Left lung (tissue), 10 donors: ENCODE data around the gene TIAM1. TPM values are rescaled to one million over a fixed set of nuclear protein-coding genes. Genes with fewer than 3 reads are reported as not detected.

Experiments
- ATAC-seq: fragments of 200-7000 bp; cut with Tn5 transposase; one replicate; pipeline ENCODE4 v1.9.1; 2020; ENCODE audit warnings: moderate library complexity
- DNase-seq, 4 donors: peaks; one replicate each; pipeline ENCODE4 v3.0.0-alpha.2; 2013 to 2020
- H3K27ac ChIP-seq, 2 donors: fragments of 200-600 bp; sonication (generic) in 1 of 2; one replicate each; pipeline versions ENCODE4 v1.5.0 to v1.8.0; 2020 to 2021
- H3K27me3 ChIP-seq, 2 donors: fragments of 200-600 bp; sonication (generic) in 1 of 2; one replicate each; pipeline versions ENCODE4 v1.5.0 to v1.8.0; 2020 to 2021
- H3K36me3 ChIP-seq, 2 donors: fragments of 200-600 bp; sonication (generic) in 1 of 2; one replicate each; pipeline versions ENCODE4 v1.5.0 to v1.8.0; 2020 to 2021
- H3K4me1 ChIP-seq, 2 donors: fragments of 200-600 bp; one replicate each; pipeline ENCODE4 v1.8.0; 2021
- H3K4me3 ChIP-seq, 2 donors: fragments of 200-600 bp; sonication (generic) in 1 of 2; one replicate each; pipeline versions ENCODE4 v1.5.0 to v1.8.0; 2020 to 2021; ENCODE audit warnings: mild to moderate bottlenecking in 1 of 2
- H3K9me3 ChIP-seq, 2 donors: fragments of 200-600 bp; sonication (generic) in 1 of 2; one replicate each; pipeline versions ENCODE4 v1.5.0 to v1.8.0; 2020 to 2021
- CTCF ChIP-seq, 2 donors: fragments of 200-600 bp; sonication (generic) in 1 of 2; IDR thresholded peaks; one replicate each; pipeline versions ENCODE4 v1.5.0 to v1.8.0; 2021; ENCODE audit warnings: antibody characterized with exemption in 2 of 2
- intact Hi-C, 2 donors: fragments of 100-400 bp; cut with DNase I; formaldehyde crosslinking; loops; one replicate each; pipeline versions ENCODE4 v1.11.2 to v1.14.2; 2022
- polyA plus RNA-seq, 6 donors: library from polyadenylated mRNA; unstranded; fragments of 120-200 nt; gene quantifications; one replicate each; pipeline ENCODE4 v1.2.1, GENCODE V29; 2013; ENCODE audit not compliant: insufficient read length in 6 of 6
- total RNA-seq, 2 donors: library from RNA; stranded (reverse); fragmentation: NEBNext Ultra II Directional; extraction: Animal tissue kit (Norgen Biotek cat#: 25700); gene quantifications; one replicate each; pipeline ENCODE4 v1.2.1, GENCODE V29; 2021
- donor health status: DM: no; HTN: yes; CAD: no.
- donor health status: DM: no; HTN: no; CAD: no.

Gene TIAM1
- total and polyA plus RNA-seq, 8 donors: 9.7 to 65.5 (median 49.5) TPM

GRCh38 chr21:31128234-31128633 is 215.8 kb downstream of the TIAM1 start:
- intact Hi-C loops: no loop called here
- Histone ChIP-seq H3K36me3 (no peaks in the 10 kb centered on the region), H3K4me1 (peaks cover 0 to 8% of the 10 kb centered on the region in 2 donors), H3K27me3 (no peaks in the 10 kb centered on the region), H3K4me3 (no peak overlapping the region), H3K9me3 (no peaks in the 10 kb centered on the region), H3K27ac (no peak overlapping the region)
- TF ChIP-seq CTCF (IDR thresholded peaks at IDR 0.05): no peak
- no peak for DNase-seq
- no peak for ATAC-seq

- DNase-seq (peak in 1 of 4 donors; percentile 55), ATAC-seq (peak; percentile 66)
- no peak for TF ChIP-seq CTCF (IDR thresholded peaks at IDR 0.05)
- Histone ChIP-seq H3K4me3 (no peak overlapping the region), H3K27ac (no peak overlapping the region), H3K36me3 (peaks cover 0 to 4% of the 10 kb centered on the region in 2 donors), H3K27me3 (no peaks in the 10 kb centered on the region), H3K4me1 (no peaks in the 10 kb centered on the region), H3K9me3 (no peaks in the 10 kb centered on the region)
- intact Hi-C loops: no loop called here
Observed at GRCh38 chr21:31124010-31124409, 220.1 kb downstream of the TIAM1 start.

GRCh38 chr21:31119199-31119598 is 224.9 kb downstream of the TIAM1 start:
- Histone ChIP-seq H3K9me3 (no peaks in the 10 kb centered on the region), H3K4me3 (no peak overlapping the region), H3K27me3 (no peaks in the 10 kb centered on the region), H3K36me3 (peaks cover 0 to 4% of the 10 kb centered on the region in 2 donors), H3K4me1 (peaks cover 0 to 18% of the 10 kb centered on the region in 2 donors), H3K27ac (no peak overlapping the region)
- ATAC-seq (no peak), DNase-seq (no peak)
- no peak for TF ChIP-seq CTCF (IDR thresholded peaks at IDR 0.05)
- intact Hi-C loops: loop anchor here in 1 of 2 donors (10.0 kb wide), 1 partner anchor 486 kb away; no protein-coding TSS in a partner anchor

GRCh38 chr21:31117128-31117916 is 226.7 kb downstream of the TIAM1 start:
- peaks cover 0 to 4% of the 10 kb centered on the region in 2 donors for H3K36me3 ChIP-seq
- no peak overlapping the region for H3K4me3 ChIP-seq
- intact Hi-C loops: loop anchor here in 1 of 2 donors (10.0 kb wide), 1 partner anchor 487 kb away; no protein-coding TSS in a partner anchor
- DNase-seq (no peak), ATAC-seq (peak; percentile 69)
- peaks cover 0 to 18% of the 10 kb centered on the region in 2 donors for H3K4me1 ChIP-seq
- H3K27me3 ChIP-seq: no peaks in the 10 kb centered on the region
- no peak overlapping the region for H3K27ac ChIP-seq
- H3K9me3 ChIP-seq: no peaks in the 10 kb centered on the region
- no peak for TF ChIP-seq CTCF (IDR thresholded peaks at IDR 0.05)

- TF ChIP-seq CTCF (IDR thresholded peaks at IDR 0.05): no peak
- no peaks in the 10 kb centered on the region for H3K9me3 ChIP-seq
- ATAC-seq: no peak
- H3K27ac ChIP-seq: no peak overlapping the region
- H3K27me3 ChIP-seq: no peaks in the 10 kb centered on the region
- peaks cover 0 to 18% of the 10 kb centered on the region in 2 donors for H3K4me1 ChIP-seq
- peaks cover 0 to 2% of the 10 kb centered on the region in 2 donors for H3K36me3 ChIP-seq
- intact Hi-C loops: loop anchor here in 1 of 2 donors (10.0 kb wide), 1 partner anchor 490 kb away; no protein-coding TSS in a partner anchor
- no peak for DNase-seq
- no peak overlapping the region for H3K4me3 ChIP-seq
Observed at GRCh38 chr21:31115249-31115648, 228.8 kb downstream of the TIAM1 start.
